Tibial nerve (tissue), 4 donors: ENCODE results near the gene ZNF765. TPM values are rescaled to one million over a fixed set of nuclear protein-coding genes. Genes with fewer than 3 reads are reported as not detected.
"Not testable (repeated sequence)": the region's sequence is repeated elsewhere in the genome, so short reads cannot be mapped to it uniquely, and the experiment has no call there.

Experiments used
- DNase-seq, 2 donors: peaks; one replicate each; pipeline ENCODE4 v3.0.0-alpha.2; 2019; ENCODE audit warnings: low spot score in 2 of 2
- H3K27ac ChIP-seq, 4 donors: fragments of 200-600 bp; sonication (generic) in 3 of 4; one replicate each; pipeline ENCODE4 v1.5.1; 2017 to 2019; ENCODE audit warnings: mild to moderate bottlenecking in 1 of 4
- H3K27me3 ChIP-seq, 2 donors: fragments of 200-600 bp; sonication (generic) in 1 of 2; one replicate each; pipeline versions ENCODE4 v1.5.1 to v1.6.0; 2017 to 2019
- H3K36me3 ChIP-seq, 3 donors: fragments of 200-600 bp; sonication (generic); one replicate each; pipeline ENCODE4 v1.5.1; 2018 to 2019
- H3K4me1 ChIP-seq, 4 donors: fragments of 200-600 bp; sonication (generic) in 3 of 4; one replicate each; pipeline ENCODE4 v1.5.1; 2017 to 2019
- H3K4me3 ChIP-seq, 4 donors: fragments of 200-600 bp; sonication (generic) in 3 of 4; one replicate each; pipeline ENCODE4 v1.5.1; 2017 to 2019; ENCODE audit warnings: mild to moderate bottlenecking in 1 of 4, moderate library complexity in 1 of 4
- H3K9me3 ChIP-seq, 4 donors: fragments of 200-600 bp; sonication (generic) in 3 of 4; one replicate each; pipeline ENCODE4 v1.5.1; 2017 to 2019
- CTCF ChIP-seq, 5 experiments: fragments of 200-600 bp in 3 of 5; fragments of 450-650 bp in 2 of 5; sonication (generic) in 3 of 5; IDR thresholded peaks; one replicate each; pipeline ENCODE4 v1.5.1; 2016 to 2019; ENCODE audit warnings: antibody characterized with exemption in 5 of 5, mild to moderate bottlenecking in 3 of 5, moderate library complexity in 2 of 5
- EP300 ChIP-seq, 2 donors: sonication (generic); formaldehyde crosslinking; IDR thresholded peaks; one replicate each; pipeline ENCODE4 v1.6.1; 2017; ENCODE audit warnings: antibody characterized with exemption in 2 of 2, mild to moderate bottlenecking in 1 of 2
- POLR2A ChIP-seq, 2 donors: fragments of 450-650 bp; IDR thresholded peaks; one replicate each; pipeline ENCODE4 v1.6.1; 2017; ENCODE audit warnings: antibody characterized with exemption in 2 of 2, mild to moderate bottlenecking in 2 of 2, moderate library complexity in 2 of 2
- WGBS, 2 donors: methylation state at CpG; one replicate each; pipeline ENCODE4 v1.1.5; 2018; 5-methylcytosine and 5-hydroxymethylcytosine counted together
- total RNA-seq, 4 donors: library from RNA; depleted of rRNA; stranded (reverse); fragments of >200 nt; gene quantifications; one replicate each; pipeline ENCODE4 v1.1.0, GENCODE V29; 2016

The ZNF765 gene
- total RNA-seq, 4 donors from 2014 or later = 7.2 to 16.5 (median 10.1) TPM

- no peak overlapping the region for H3K4me3 ChIP-seq
- peaks cover 0 to 92% (median 27%) of the 10 kb centered on the region in 4 donors for H3K9me3 ChIP-seq
- WGBS, 2 donors = 89 to 92% methylated on average over 9 of the region's 9 CpGs
- no peak overlapping the region for H3K27ac ChIP-seq
- DNase-seq = no peak
- H3K36me3 ChIP-seq = peaks cover 3 to 81% (median 39%) of the 10 kb centered on the region in 3 donors
- no peak for TF ChIP-seq CTCF (IDR thresholded peaks at IDR 0.05)
- no peaks in the 10 kb centered on the region for H3K4me1 ChIP-seq
- H3K27me3 ChIP-seq = no peaks in the 10 kb centered on the region
Measured at GRCh38 chr19:53455828-53456227, 60.9 kb downstream of the ZNF765 start.

- Histone ChIP-seq H3K36me3 (peaks cover 0 to 37% (median 4%) of the 10 kb centered on the region in 3 donors), H3K9me3 (peaks cover 0 to 74% (median 14%) of the 10 kb centered on the region in 4 donors)
- WGBS, 2 donors = 65 to 75% methylated on average over 11 of the region's 11 CpGs
- not testable (repeated sequence) for H3K27ac ChIP-seq, H3K4me3 ChIP-seq, DNase-seq, H3K4me1 ChIP-seq, H3K27me3 ChIP-seq
Measured at GRCh38 chr19:53460131-53460721, 65.3 kb downstream of the ZNF765 start.

DNA sequence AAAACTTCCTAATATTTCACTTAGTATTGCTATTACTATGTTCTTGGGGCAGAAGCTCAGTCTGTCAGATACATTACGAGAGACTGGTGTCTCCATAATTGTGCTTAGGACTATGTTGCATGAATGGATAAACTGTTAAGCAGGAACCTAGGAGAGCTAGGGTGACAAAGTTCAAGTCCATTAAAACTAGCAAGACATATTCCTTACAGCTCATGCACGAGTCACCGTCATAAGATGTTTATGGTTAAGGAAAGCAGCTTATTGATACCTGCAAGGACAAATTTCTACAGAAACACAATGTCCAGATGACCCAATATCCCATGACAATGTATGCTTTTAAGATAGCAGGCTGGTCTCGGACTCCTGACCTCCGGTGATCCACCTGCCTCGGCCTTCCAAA lies 66.9 kb downstream of the ZNF765 start:
- no peak for DNase-seq
- Histone ChIP-seq H3K27ac (no peak overlapping the region), H3K4me3 (no peak overlapping the region), H3K27me3 (peaks cover 0 to 7% of the 10 kb centered on the region in 2 donors), H3K9me3 (peaks cover 0 to 58% (median 8%) of the 10 kb centered on the region in 4 donors), H3K4me1 (peaks cover 0 to 4% (median 2%) of the 10 kb centered on the region in 4 donors), H3K36me3 (peaks cover 0 to 21% (median 0%) of the 10 kb centered on the region in 3 donors)
- WGBS, 2 donors = 80 to 83% methylated on average over 6 of the region's 6 CpGs
- TF ChIP-seq CTCF (IDR thresholded peaks at IDR 0.05) = no peak
- TF ChIP-seq POLR2A (IDR thresholded peaks at IDR 0.05) = no peak
- no peak for TF ChIP-seq EP300 (IDR thresholded peaks at IDR 0.05)

- TF ChIP-seq POLR2A (IDR thresholded peaks at IDR 0.05) (no peak), EP300 (IDR thresholded peaks at IDR 0.05) (no peak), CTCF (IDR thresholded peaks at IDR 0.05) (no peak)
- 37 to 49% methylated on average over 14 of the region's 14 CpGs for WGBS, 2 donors
Measured at GRCh38 chr19:53462861-53463260, 67.9 kb downstream of the ZNF765 start.

DNA sequence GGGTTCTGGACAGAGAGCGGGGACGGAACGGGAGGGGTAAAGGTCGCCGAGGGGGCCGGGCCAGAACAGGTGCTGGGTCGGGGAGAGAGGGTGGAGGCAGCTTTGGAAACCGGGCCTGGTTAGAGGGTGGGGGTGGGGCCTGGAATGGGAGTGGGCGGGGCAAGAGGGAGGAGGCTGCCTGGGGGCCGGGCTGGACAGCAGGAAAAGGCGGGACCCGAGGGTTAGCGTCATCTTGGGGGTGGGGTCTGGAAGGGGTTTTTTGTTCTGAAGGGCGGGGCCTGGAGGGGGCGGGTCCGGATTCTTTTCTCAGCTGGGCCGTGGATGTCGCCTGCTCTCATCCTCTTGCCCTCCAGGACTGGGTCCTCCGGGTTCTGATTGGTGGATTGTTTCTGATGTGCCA lies 68.3 kb downstream of the ZNF765 start:
- peaks cover 0 to 11% (median 3%) of the 10 kb centered on the region in 4 donors for H3K4me1 ChIP-seq
- no peak for TF ChIP-seq CTCF (IDR thresholded peaks at IDR 0.05)
- DNase-seq = no peak
- no peak overlapping the region for H3K27ac ChIP-seq
- 7 to 12% methylated on average over 13 to 19 of the region's 19 CpGs for WGBS, 2 donors
- H3K9me3 ChIP-seq = peaks cover 0 to 45% (median 3%) of the 10 kb centered on the region in 4 donors
- no peak overlapping the region for H3K4me3 ChIP-seq
- peaks cover 0 to 7% of the 10 kb centered on the region in 2 donors for H3K27me3 ChIP-seq
- peaks cover 0 to 9% (median 0%) of the 10 kb centered on the region in 3 donors for H3K36me3 ChIP-seq

More at GRCh38 chr19:53462861-53463260, 67.9 kb downstream of the ZNF765 start:
- Histone ChIP-seq H3K4me1 (peaks cover 0 to 7% (median 3%) of the 10 kb centered on the region in 4 donors), H3K27ac (no peak overlapping the region), H3K4me3 (no peak overlapping the region), H3K9me3 (peaks cover 0 to 49% (median 5%) of the 10 kb centered on the region in 4 donors), H3K36me3 (peaks cover 0 to 13% (median 0%) of the 10 kb centered on the region in 3 donors), H3K27me3 (peaks cover 0 to 7% of the 10 kb centered on the region in 2 donors)
- no peak for DNase-seq
